Immature natural killer cell (primary cell): ENCODE data around the gene SRRM1. TPM values are rescaled to one million over a fixed set of nuclear protein-coding genes. Genes with fewer than 3 reads are reported as not detected.
"Not testable (repeated sequence)": the region's sequence is repeated elsewhere in the genome, so short reads cannot be mapped to it uniquely, and the experiment has no call there.

Experiments used
- DNase-seq, 3 donors: peaks; one replicate each; pipeline ENCODE4 v3.0.0; 2022; ENCODE audit warnings: mixed read lengths in 1 of 3
- H3K27ac Mint-ChIP-seq, 6 donors: one replicate each; pipeline ENCODE4 v1.8.0; 2020; ENCODE audit warnings: mixed read lengths in 6 of 6, mild to moderate bottlenecking in 5 of 6, inconsistent platforms in 4 of 6, moderate library complexity in 3 of 6
- H3K27me3 Mint-ChIP-seq, 3 donors: one replicate each; pipeline ENCODE4 v1.8.0; 2020 to 2021; ENCODE audit warnings: low read depth in 3 of 3, mild to moderate bottlenecking in 3 of 3, mixed read lengths in 3 of 3, moderate library complexity in 3 of 3, inconsistent platforms in 1 of 3
- H3K36me3 Mint-ChIP-seq, 3 donors: one replicate each; pipeline ENCODE4 v1.8.0; 2020; ENCODE audit warnings: mixed read lengths in 3 of 3, inconsistent platforms in 2 of 3, mild to moderate bottlenecking in 2 of 3
- H3K4me1 Mint-ChIP-seq, 2 donors: one replicate each; pipeline ENCODE4 v1.8.0; 2020; ENCODE audit warnings: inconsistent platforms in 2 of 2, mild to moderate bottlenecking in 2 of 2, mixed read lengths in 2 of 2, moderate library complexity in 1 of 2
- H3K4me3 Mint-ChIP-seq, 5 donors: one replicate each; pipeline ENCODE4 v1.8.0; 2020; ENCODE audit warnings: mild to moderate bottlenecking in 5 of 5, mixed read lengths in 5 of 5, inconsistent platforms in 3 of 5, moderate library complexity in 3 of 5
- H3K9me3 Mint-ChIP-seq, 6 donors: one replicate each; pipeline ENCODE4 v1.8.0; 2020; ENCODE audit warnings: mild to moderate bottlenecking in 6 of 6, mixed read lengths in 6 of 6, inconsistent platforms in 4 of 6, moderate library complexity in 3 of 6
- polyA plus RNA-seq, 3 donors: library from polyadenylated mRNA; unstranded; fragments of 300-500 nt; fragmentation: Illumina TruSeq; gene quantifications; one replicate each; pipeline ENCODE4 v1.2.3, GENCODE V29; 2021

Gene SRRM1
- polyA plus RNA-seq, 3 donors from 2014 or later, result 41.4 to 266 (median 103) TPM

GRCh38 chr1:24722073-24723035 lies 79.3 kb downstream of the SRRM1 start:
- H3K9me3 Mint-ChIP-seq, H3K36me3 Mint-ChIP-seq, DNase-seq, H3K27me3 Mint-ChIP-seq, H3K4me1 Mint-ChIP-seq: not testable (repeated sequence)
- H3K4me3 Mint-ChIP-seq, result peak overlapping the region; percentile 64 to 83 (median 78)
- H3K27ac Mint-ChIP-seq, result peak overlapping the region in 2 of 6 donors; percentile 40 to 56

Other genes with a start within 250 kb of the SRRM1 start
- under 1 TPM in 2 of 3 donors, not detected in 1; 0.42 to 0.62 TPM for gene STPG1, start 229.5 kb upstream of the SRRM1 start, polyA plus RNA-seq
- gene NIPAL3, start 227.5 kb upstream of the SRRM1 start, polyA plus RNA-seq, result 10 to 100 TPM; 23.9 to 42.3 (median 38.5) TPM
- 1 to 10 TPM; 4.0 to 8.5 (median 4.8) TPM for gene RCAN3, start 140.5 kb upstream of the SRRM1 start, polyA plus RNA-seq
- gene NCMAP, start 87.2 kb upstream of the SRRM1 start, polyA plus RNA-seq, result not detected
- gene CLIC4, start 102.1 kb downstream of the SRRM1 start, polyA plus RNA-seq, result 1 to 10 TPM in 2 of 3 donors, under 1 TPM in 1; 0.81 to 1.6 (median 1.3) TPM